Stimulated activated CD4-positive, alpha-beta T cell treated with anti-CD3 and anti-CD28 coated beads, Interleukin-4, amount 100 ng/mL, for 1 hour (primary cell): ENCODE measurements around the gene SNN.

Experiments
- DNase-seq: peaks from one replicate; pipeline ENCODE4 v3.0.0-alpha.2; 2020

The SNN gene

GRCh38 chr16:11667824-11668622, at the start of gene SNN:
Gene SNN (plus strand): TSS chr16:11668455. CDS start chr16:11676060, 7,605 bp downstream.
- DNase-seq = peak; percentile 89

GRCh38 chr16:11619327-11619851, 48.9 kb upstream of the SNN start:
- DNase-seq = no peak

- no peak for DNase-seq
Measured at GRCh38 chr16:11620243-11621003, 47.8 kb upstream of the SNN start.

GRCh38 chr16:11621539-11621919, 46.7 kb upstream of the SNN start:
- DNase-seq = no peak

GRCh38 chr16:11621920-11622651, 46.2 kb upstream of the SNN start:
- DNase-seq = peak; percentile 24

GRCh38 chr16:11624205-11624604, 44.0 kb upstream of the SNN start:
- no peak for DNase-seq

GRCh38 chr16:11624636-11625607, 43.3 kb upstream of the SNN start:
- no peak for DNase-seq

GRCh38 chr16:11625769-11626168, 42.5 kb upstream of the SNN start:
- no peak for DNase-seq

- DNase-seq = no peak
Measured at GRCh38 chr16:11626657-11627291, 41.5 kb upstream of the SNN start.

- no peak for DNase-seq
Measured at GRCh38 chr16:11627292-11627663, 41.0 kb upstream of the SNN start.

GRCh38 chr16:11627822-11628457, 40.3 kb upstream of the SNN start:
- DNase-seq = no peak

GRCh38 chr16:11629071-11630030, 38.9 kb upstream of the SNN start:
- DNase-seq = no peak

GRCh38 chr16:11630046-11630767, 38.0 kb upstream of the SNN start:
- no peak for DNase-seq

- no peak for DNase-seq
Measured at GRCh38 chr16:11630768-11631056, 37.5 kb upstream of the SNN start.

GRCh38 chr16:11631214-11631613, 37.0 kb upstream of the SNN start:
- no peak for DNase-seq

GRCh38 chr16:11632455-11632939, 35.8 kb upstream of the SNN start:
- no peak for DNase-seq

GRCh38 chr16:11633113-11633512, 35.1 kb upstream of the SNN start:
- no peak for DNase-seq

- no peak for DNase-seq
Measured at GRCh38 chr16:11634312-11634711, 33.9 kb upstream of the SNN start.

- DNase-seq = no peak
Measured at GRCh38 chr16:11635113-11635652, 33.1 kb upstream of the SNN start.
